Pancreas (tissue), 10 donors: ENCODE data around the gene ZNF107. TPM values are rescaled to one million over a fixed set of nuclear protein-coding genes. Genes with fewer than 3 reads are reported as not detected.

Experiments
- ATAC-seq, 4 donors: fragments of 200-7000 bp; cut with Tn5 transposase; one replicate each; pipeline versions ENCODE4 v1.8.0 to v1.9.1; 2020; ENCODE audit warnings: mild to moderate bottlenecking in 4 of 4, moderate library complexity in 4 of 4
- DNase-seq, 6 donors: peaks; one replicate each; pipeline ENCODE4 v3.0.0-alpha.2; 2020
- FAIRE-seq: peaks from 2 replicates; lab custom pipeline; 2012; peaks lifted over from hg19 to GRCh38; lab: Jason Lieb, UNC
- H3K27ac ChIP-seq, 4 donors: fragments of 200-600 bp; sonication (generic); 1 replicate in 3 of 4; 2 replicates in 1 of 4; pipeline versions ENCODE4 v1.5.0 to v1.8.0; 2020
- H3K27me3 ChIP-seq, 4 donors: fragments of 200-600 bp; one replicate each; pipeline ENCODE4 v1.8.0; 2021
- H3K36me3 ChIP-seq, 3 donors: fragments of 200-600 bp; sonication (generic) in 1 of 3; one replicate each; pipeline versions ENCODE4 v1.5.0 to v1.8.0; 2020 to 2021
- H3K4me1 ChIP-seq, 3 donors: fragments of 200-600 bp; one replicate each; pipeline ENCODE4 v1.8.0; 2021
- H3K4me3 ChIP-seq, 4 donors: fragments of 200-600 bp; sonication (generic) in 2 of 4; one replicate each; pipeline versions ENCODE4 v1.5.0 to v1.8.0; 2020 to 2021
- H3K9me3 ChIP-seq, 4 donors: fragments of 200-600 bp; one replicate each; pipeline ENCODE4 v1.8.0; 2021
- CTCF ChIP-seq, 4 donors: fragments of 200-600 bp; sonication (generic) in 3 of 4; IDR thresholded peaks; one replicate each; pipeline versions ENCODE4 v1.5.0 to v1.8.0; 2021; ENCODE audit warnings: antibody characterized with exemption in 4 of 4
- WGBS, 2 donors: extraction: QIAGEN DNeasy Blood & Tissue Kit; methylation state at CpG; one replicate each; pipeline ENCODE4 v1.1.7; 2013; 5-methylcytosine and 5-hydroxymethylcytosine counted together
- intact Hi-C, 3 donors: fragments of 100-400 bp; cut with DNase I; formaldehyde crosslinking; loops; one replicate each; pipeline versions ENCODE4 v1.11.1 to v1.14.2; 2022
- polyA plus RNA-seq, 2 donors: library from polyadenylated mRNA; stranded (reverse); fragments of 200-250 nt; gene quantifications; one replicate each; pipeline ENCODE4 v1.2.3, GENCODE V29; 2013
- total RNA-seq, 6 donors: library from RNA; stranded (reverse); fragmentation: NEBNext Ultra II Directional in 4 of 6; extraction: Animal tissue kit (Norgen Biotek cat#: 25700) in 4 of 6; gene quantifications; one replicate each; pipeline versions ENCODE4 v1.2.1 to v1.2.4, GENCODE V29; 2021 to 2023
- donor health status: healthy with polysubstance abuse.
- donor health status: DM: no; HTN: no; CAD: no; lungs with moderate emphysema.
- donor health status: DM: no; HTN: no; CAD: no.
- donor health status: control.
- donor health status: control.
- donor health status: Bipolar disorder and iron deficiency.
- donor health status: DM: yes; HTN: yes; CAD: no.
- donor health status: DM: no; HTN: no; CAD: no.
- donor health status: DM: no; HTN: no; CAD: no.
- donor health status: DM: yes; HTN: yes; CAD: no.

Gene ZNF107
- total and polyA plus RNA-seq, 8 donors, result 0.68 to 2.9 (median 1.4) TPM

- no peak for DNase-seq
- intact Hi-C loops, result no loop called here
These were observed 724 bp downstream of the ZNF107 start for GRCh38 chr7:64666663-64667050.

GRCh38 chr7:64667311-64667710 lies 1.4 kb downstream of the ZNF107 start:
- DNase-seq, result no peak
- peaks cover 0 to 8% (median 3%) of the 10 kb centered on the region in 3 donors for H3K4me1 ChIP-seq
- no peak for TF ChIP-seq CTCF (IDR thresholded peaks at IDR 0.05)
- no peaks in the 10 kb centered on the region for H3K36me3 ChIP-seq
- ATAC-seq, result no peak
- H3K4me3 ChIP-seq, result no peak overlapping the region
- H3K9me3 ChIP-seq, result no peaks in the 10 kb centered on the region
- intact Hi-C loops, result no loop called here
- no peak for FAIRE-seq
- no peak overlapping the region for H3K27ac ChIP-seq
- WGBS, 2 donors, result 22% methylated on average over 2 of the region's 2 CpGs
- H3K27me3 ChIP-seq, result no peaks in the 10 kb centered on the region

More at GRCh38 chr7:64666663-64667050, 724 bp downstream of the ZNF107 start:
- Histone ChIP-seq H3K4me1 (peaks cover 0 to 8% (median 3%) of the 10 kb centered on the region in 3 donors), H3K9me3 (no peaks in the 10 kb centered on the region), H3K27ac (peak overlapping the region in 2 of 4 donors; percentile 48 to 62), H3K36me3 (no peaks in the 10 kb centered on the region), H3K27me3 (no peaks in the 10 kb centered on the region), H3K4me3 (peak overlapping the region; percentile 53 to 76 (median 60))
- ATAC-seq (no peak), FAIRE-seq (no peak)
- WGBS, 2 donors, result 65 to 72% methylated on average over 2 of the region's 2 CpGs
- TF ChIP-seq CTCF (IDR thresholded peaks at IDR 0.05), result no peak

GRCh38 chr7:64672414-64672813 lies 6.5 kb downstream of the ZNF107 start:
- no peak for TF ChIP-seq CTCF (IDR thresholded peaks at IDR 0.05)
- no peak for DNase-seq
- Histone ChIP-seq H3K27ac (no peak overlapping the region), H3K4me1 (no peaks in the 10 kb centered on the region), H3K36me3 (no peaks in the 10 kb centered on the region), H3K4me3 (no peak overlapping the region), H3K27me3 (no peaks in the 10 kb centered on the region), H3K9me3 (no peaks in the 10 kb centered on the region)
- WGBS, 2 donors, result 97% methylated on average over 8 of the region's 8 CpGs
- no peak for FAIRE-seq
- ATAC-seq, result no peak
- intact Hi-C loops, result no loop called here

- Histone ChIP-seq H3K4me1 (no peaks in the 10 kb centered on the region), H3K27ac (no peak overlapping the region), H3K36me3 (peaks cover 0 to 27% (median 0%) of the 10 kb centered on the region in 3 donors), H3K9me3 (no peaks in the 10 kb centered on the region), H3K27me3 (no peaks in the 10 kb centered on the region), H3K4me3 (no peak overlapping the region)
- 96 to 97% methylated on average over 9 of the region's 9 CpGs for WGBS, 2 donors
- DNase-seq (no peak), FAIRE-seq (no peak), ATAC-seq (no peak)
- no peak for TF ChIP-seq CTCF (IDR thresholded peaks at IDR 0.05)
- intact Hi-C loops, result no loop called here
These were observed 19.2 kb downstream of the ZNF107 start for GRCh38 chr7:64685091-64685490.

- no peaks in the 10 kb centered on the region for H3K4me1 ChIP-seq
- no peak for DNase-seq
- WGBS, 2 donors, result 80 to 88% methylated on average over 3 of the region's 3 CpGs
- peaks cover 0 to 27% (median 0%) of the 10 kb centered on the region in 3 donors for H3K36me3 ChIP-seq
- no peak for ATAC-seq
- H3K27me3 ChIP-seq, result no peaks in the 10 kb centered on the region
- intact Hi-C loops, result no loop called here
- H3K4me3 ChIP-seq, result no peak overlapping the region
- no peak for TF ChIP-seq CTCF (IDR thresholded peaks at IDR 0.05)
- H3K9me3 ChIP-seq, result no peaks in the 10 kb centered on the region
- no peak overlapping the region for H3K27ac ChIP-seq
- FAIRE-seq, result no peak
These were observed 19.8 kb downstream of the ZNF107 start for GRCh38 chr7:64685741-64686140.
